Ascending aorta (tissue), 2 donors: Measurements from ENCODE around the gene CD47. TPM values are rescaled to one million over a fixed set of nuclear protein-coding genes. Genes with fewer than 3 reads are reported as not detected.

Source experiments
- DNase-seq, 2 donors: peaks; one replicate each; pipeline ENCODE4 v3.0.0-alpha.2; 2019; ENCODE audit warnings: low spot score in 2 of 2
- H3K27ac ChIP-seq, 2 donors: fragments of 200-600 bp; sonication (generic); one replicate each; pipeline ENCODE4 v1.5.1; 2016 to 2017; ENCODE audit warnings: mild to moderate bottlenecking in 1 of 2
- H3K27me3 ChIP-seq: fragments of 200-600 bp; sonication (generic); one replicate; pipeline ENCODE4 v1.5.1; 2017
- H3K36me3 ChIP-seq, 2 donors: fragments of 200-600 bp; sonication (generic); one replicate each; pipeline ENCODE4 v1.5.1; 2016
- H3K4me1 ChIP-seq, 2 donors: fragments of 200-600 bp; sonication (generic); one replicate each; pipeline ENCODE4 v1.5.1; 2016 to 2017; ENCODE audit warnings: mild to moderate bottlenecking in 1 of 2
- H3K4me3 ChIP-seq, 2 donors: fragments of 200-600 bp; sonication (generic); one replicate each; pipeline ENCODE4 v1.5.1; 2016 to 2017; ENCODE audit warnings: mild to moderate bottlenecking in 1 of 2
- H3K9me3 ChIP-seq, 2 donors: fragments of 200-600 bp; sonication (generic); one replicate each; pipeline ENCODE4 v1.5.1; 2016
- intact Hi-C: fragments of 100-400 bp; cut with DNase I; formaldehyde crosslinking; loops from one replicate; pipeline ENCODE4 v1.15.1; 2023
- total RNA-seq: library from RNA; depleted of rRNA; stranded (reverse); fragments of >200 nt; gene quantifications from one replicate; pipeline ENCODE4 v1.1.0, GENCODE V29; 2016
- TF ChIP-seq, protein P1 (sequence below), 3 experiments: fragments of 200-600 bp in 2 of 3; fragments of 450-650 bp in 1 of 3; sonication (generic) in 2 of 3; IDR thresholded peaks; one replicate each; pipeline ENCODE4 v1.5.1; 2016 to 2019; ENCODE audit warnings: antibody characterized with exemption in 3 of 3, mild to moderate bottlenecking in 1 of 3, moderate library complexity in 1 of 3

Gene CD47
- total RNA-seq, 1 donor from 2014 or later = 24.5 TPM

DNA sequence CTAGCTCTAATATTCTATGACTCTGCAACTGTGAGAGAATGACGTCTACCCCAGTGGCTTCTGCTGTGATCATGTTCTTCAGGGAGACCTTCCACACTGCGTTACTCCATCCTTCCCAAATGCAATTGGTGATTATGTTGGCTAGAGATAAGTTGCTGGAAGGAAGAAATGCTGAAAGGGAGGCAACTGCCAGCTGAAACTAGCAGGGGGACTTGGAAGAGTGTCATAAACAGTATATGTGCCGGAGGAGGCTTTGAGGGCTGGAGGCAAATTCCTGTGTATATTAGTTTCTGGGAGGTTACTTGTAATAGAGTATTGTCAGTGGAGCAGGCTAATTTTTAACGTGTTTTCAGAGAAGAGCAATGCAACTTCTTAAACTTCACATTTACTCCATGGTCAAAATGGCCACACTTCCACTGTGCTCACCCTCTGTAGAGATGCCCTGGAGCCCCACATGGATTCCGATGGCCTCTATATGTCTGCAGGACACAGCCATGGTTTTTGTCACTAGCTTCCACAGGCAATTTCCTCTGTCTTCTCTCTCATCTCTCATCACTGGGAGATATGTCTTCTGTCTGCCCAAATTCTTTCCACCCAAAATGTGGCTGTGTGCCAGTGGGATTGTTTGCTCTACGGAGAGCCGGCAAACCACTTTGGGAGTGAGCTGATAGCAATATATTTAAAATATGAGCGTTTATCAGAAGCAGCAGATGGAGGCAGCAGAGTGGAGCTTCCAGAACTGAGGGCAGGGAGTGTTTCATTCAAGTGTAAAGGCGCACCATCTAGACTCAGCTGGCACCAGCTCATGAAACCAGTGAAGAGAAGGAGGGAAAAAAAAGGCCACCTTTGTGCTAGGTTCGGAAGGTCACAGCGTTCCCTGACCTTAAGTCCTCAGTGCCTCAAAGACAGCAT lies 13.3 kb upstream of the CD47 start:
- H3K36me3 ChIP-seq = no peaks in the 10 kb centered on the region
- H3K4me1 ChIP-seq = no peaks in the 10 kb centered on the region
- H3K4me3 ChIP-seq = no peak overlapping the region
- no peak for DNase-seq
- H3K27me3 ChIP-seq = no peaks in the 10 kb centered on the region
- H3K27ac ChIP-seq = no peak overlapping the region
- no peaks in the 10 kb centered on the region for H3K9me3 ChIP-seq
- intact Hi-C loops = no loop called here
- TF ChIP-seq, protein P1, sequence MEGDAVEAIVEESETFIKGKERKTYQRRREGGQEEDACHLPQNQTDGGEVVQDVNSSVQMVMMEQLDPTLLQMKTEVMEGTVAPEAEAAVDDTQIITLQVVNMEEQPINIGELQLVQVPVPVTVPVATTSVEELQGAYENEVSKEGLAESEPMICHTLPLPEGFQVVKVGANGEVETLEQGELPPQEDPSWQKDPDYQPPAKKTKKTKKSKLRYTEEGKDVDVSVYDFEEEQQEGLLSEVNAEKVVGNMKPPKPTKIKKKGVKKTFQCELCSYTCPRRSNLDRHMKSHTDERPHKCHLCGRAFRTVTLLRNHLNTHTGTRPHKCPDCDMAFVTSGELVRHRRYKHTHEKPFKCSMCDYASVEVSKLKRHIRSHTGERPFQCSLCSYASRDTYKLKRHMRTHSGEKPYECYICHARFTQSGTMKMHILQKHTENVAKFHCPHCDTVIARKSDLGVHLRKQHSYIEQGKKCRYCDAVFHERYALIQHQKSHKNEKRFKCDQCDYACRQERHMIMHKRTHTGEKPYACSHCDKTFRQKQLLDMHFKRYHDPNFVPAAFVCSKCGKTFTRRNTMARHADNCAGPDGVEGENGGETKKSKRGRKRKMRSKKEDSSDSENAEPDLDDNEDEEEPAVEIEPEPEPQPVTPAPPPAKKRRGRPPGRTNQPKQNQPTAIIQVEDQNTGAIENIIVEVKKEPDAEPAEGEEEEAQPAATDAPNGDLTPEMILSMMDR (IDR thresholded peaks at IDR 0.05) = no peak

DNA sequence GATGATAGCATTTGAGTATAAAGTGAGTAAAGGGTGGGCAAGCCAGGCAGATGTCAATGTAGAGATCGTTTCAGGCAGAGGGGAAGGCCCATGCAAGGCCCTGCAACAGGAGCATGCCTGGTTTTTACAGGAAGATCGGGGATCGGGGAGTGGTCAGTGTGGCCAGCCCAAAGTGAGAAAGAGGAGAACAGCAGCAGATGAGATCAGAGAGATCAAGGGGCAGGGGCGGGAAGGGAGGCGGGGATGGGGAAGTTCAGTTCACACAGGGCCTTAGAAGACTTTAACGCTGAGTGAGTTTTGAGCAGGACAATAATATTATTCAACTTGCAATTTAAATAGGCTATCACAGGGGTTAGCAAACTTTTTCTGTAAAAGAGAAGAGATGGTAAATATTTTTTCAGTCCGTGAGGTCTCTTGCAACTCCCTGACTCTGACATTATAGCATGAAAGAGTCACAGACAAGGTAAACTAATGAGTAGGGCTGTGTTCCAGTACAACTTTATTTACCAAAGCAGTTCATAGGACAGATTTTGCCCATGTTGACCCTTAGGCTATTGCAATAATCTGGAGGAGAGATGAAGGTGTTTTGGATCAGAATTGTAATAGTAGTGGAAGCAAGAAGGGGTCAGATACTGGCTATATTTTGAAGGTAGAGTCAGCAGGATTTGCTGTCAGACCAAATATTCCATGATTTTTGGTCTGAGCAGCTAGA lies 12.4 kb upstream of the CD47 start:
- no peak for DNase-seq
- Histone ChIP-seq H3K9me3 (no peaks in the 10 kb centered on the region), H3K27me3 (no peaks in the 10 kb centered on the region), H3K4me3 (no peak overlapping the region), H3K36me3 (no peaks in the 10 kb centered on the region), H3K27ac (no peak overlapping the region), H3K4me1 (no peaks in the 10 kb centered on the region)
- TF ChIP-seq, protein P1 (IDR thresholded peaks at IDR 0.05) = no peak
- intact Hi-C loops = no loop called here

DNA sequence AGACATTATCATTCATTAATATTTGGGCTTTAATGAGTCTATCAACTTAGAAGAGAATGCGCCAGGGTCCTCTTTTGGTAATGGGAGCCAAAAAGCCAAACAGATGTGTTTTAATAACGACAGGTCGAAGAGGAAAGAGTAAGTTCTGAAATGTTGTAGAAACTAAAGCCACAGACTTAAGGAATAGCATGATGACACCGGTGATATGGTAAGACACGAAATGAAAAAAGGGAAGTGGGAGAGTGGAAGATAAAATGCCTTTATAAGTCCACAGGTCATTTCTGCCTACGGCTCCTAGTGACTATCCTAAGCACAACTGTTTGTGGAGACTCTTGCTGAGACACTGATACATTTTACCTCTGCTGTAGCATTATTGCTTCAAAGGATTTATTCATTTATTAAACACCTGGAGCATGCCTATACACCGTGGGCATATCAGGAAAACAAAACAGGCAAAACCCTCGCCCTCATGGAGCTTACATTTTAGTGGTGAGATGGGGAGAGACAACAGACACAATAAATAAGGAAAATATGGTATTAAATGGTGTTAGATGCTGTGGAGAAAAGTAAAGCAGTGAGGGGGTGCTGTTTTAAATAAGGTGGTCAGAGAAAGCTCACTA lies 11.7 kb upstream of the CD47 start:
- no peaks in the 10 kb centered on the region for H3K36me3 ChIP-seq
- H3K4me1 ChIP-seq = no peaks in the 10 kb centered on the region
- intact Hi-C loops = no loop called here
- no peak for DNase-seq
- TF ChIP-seq, protein P1 (IDR thresholded peaks at IDR 0.05) = no peak
- no peaks in the 10 kb centered on the region for H3K27me3 ChIP-seq
- no peak overlapping the region for H3K27ac ChIP-seq
- H3K9me3 ChIP-seq = no peaks in the 10 kb centered on the region
- H3K4me3 ChIP-seq = no peak overlapping the region

DNA sequence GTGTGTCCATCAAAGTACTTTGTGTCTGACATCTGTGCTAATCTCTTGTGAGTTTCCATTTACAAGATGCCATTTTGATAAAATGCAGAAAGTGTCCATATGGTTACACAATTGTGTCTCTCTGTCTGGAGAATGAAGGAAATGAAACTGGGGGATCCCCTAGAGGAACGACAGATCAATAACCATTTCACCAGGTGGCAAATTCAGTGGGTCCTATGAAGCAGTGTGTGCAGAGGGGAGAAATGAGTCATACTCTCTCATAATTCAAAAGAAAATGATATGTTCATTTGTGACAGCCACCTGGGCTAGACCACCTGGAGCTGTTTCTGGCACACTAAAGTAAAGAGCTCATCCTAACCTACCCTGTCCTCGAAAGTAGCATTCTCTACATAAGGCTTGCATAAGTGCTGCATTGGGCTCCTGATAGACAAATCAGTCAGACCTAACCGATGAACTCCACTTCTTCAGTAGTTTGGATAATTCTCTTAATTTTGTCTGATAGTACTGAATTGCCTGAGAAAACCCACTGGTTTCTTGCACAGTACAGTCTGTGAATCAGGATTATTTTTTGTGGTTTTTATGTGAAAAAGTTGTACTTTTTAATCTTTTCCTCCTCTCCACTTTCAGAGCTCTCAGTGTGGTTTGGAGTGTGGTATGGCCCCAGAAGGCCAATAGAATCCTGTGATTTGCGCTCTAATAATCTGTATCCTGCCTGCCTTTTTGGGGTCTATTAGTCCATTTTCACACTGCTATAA lies 10.3 kb upstream of the CD47 start:
- no peak overlapping the region for H3K4me3 ChIP-seq
- intact Hi-C loops = no loop called here
- no peaks in the 10 kb centered on the region for H3K9me3 ChIP-seq
- no peaks in the 10 kb centered on the region for H3K4me1 ChIP-seq
- TF ChIP-seq, protein P1 (IDR thresholded peaks at IDR 0.05) = no peak
- H3K36me3 ChIP-seq = no peaks in the 10 kb centered on the region
- DNase-seq = no peak
- H3K27me3 ChIP-seq = no peaks in the 10 kb centered on the region
- H3K27ac ChIP-seq = no peak overlapping the region
